Sigmoid colon (tissue), 3 donors: ENCODE measurements around the gene DENND5B.

Source experiments
- POLR2A ChIP-seq, 2 donors: fragments of 450-650 bp; IDR thresholded peaks; one replicate each; pipeline ENCODE4 v1.6.1; 2016; ENCODE audit warnings: antibody characterized with exemption in 2 of 2, mild to moderate bottlenecking in 2 of 2, moderate library complexity in 2 of 2
- TF ChIP-seq, protein P1 (sequence below), 4 experiments: fragments of 450-650 bp in 3 of 4; fragments of 200-600 bp in 1 of 4; IDR thresholded peaks; one replicate each; pipeline ENCODE4 v1.5.1; 2016 to 2019; ENCODE audit warnings: antibody characterized with exemption in 4 of 4, mild to moderate bottlenecking in 3 of 4, moderate library complexity in 2 of 4

GRCh38 chr12:31582155-31582554 lies 8.8 kb downstream of the DENND5B start:
- TF ChIP-seq, protein P1, sequence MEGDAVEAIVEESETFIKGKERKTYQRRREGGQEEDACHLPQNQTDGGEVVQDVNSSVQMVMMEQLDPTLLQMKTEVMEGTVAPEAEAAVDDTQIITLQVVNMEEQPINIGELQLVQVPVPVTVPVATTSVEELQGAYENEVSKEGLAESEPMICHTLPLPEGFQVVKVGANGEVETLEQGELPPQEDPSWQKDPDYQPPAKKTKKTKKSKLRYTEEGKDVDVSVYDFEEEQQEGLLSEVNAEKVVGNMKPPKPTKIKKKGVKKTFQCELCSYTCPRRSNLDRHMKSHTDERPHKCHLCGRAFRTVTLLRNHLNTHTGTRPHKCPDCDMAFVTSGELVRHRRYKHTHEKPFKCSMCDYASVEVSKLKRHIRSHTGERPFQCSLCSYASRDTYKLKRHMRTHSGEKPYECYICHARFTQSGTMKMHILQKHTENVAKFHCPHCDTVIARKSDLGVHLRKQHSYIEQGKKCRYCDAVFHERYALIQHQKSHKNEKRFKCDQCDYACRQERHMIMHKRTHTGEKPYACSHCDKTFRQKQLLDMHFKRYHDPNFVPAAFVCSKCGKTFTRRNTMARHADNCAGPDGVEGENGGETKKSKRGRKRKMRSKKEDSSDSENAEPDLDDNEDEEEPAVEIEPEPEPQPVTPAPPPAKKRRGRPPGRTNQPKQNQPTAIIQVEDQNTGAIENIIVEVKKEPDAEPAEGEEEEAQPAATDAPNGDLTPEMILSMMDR (IDR thresholded peaks at IDR 0.05) = no peak
- TF ChIP-seq POLR2A (IDR thresholded peaks at IDR 0.05) = no peak
